ENCODE measurements around the gene EHBP1. TPM values are rescaled to one million over a fixed set of nuclear protein-coding genes. Genes with fewer than 3 reads are reported as not detected.

The EHBP1 gene
- total RNA-seq, 2 donors from 2014 or later: 22.4 to 22.9 TPM

- H3K27me3 ChIP-seq: no peaks in the 10 kb centered on the region
- H3K4me3 ChIP-seq: no peak overlapping the region
- peaks cover 9% of the 10 kb centered on the region for H3K36me3 ChIP-seq
- DNase-seq (ENCODE audit: low spot score): no peak
- H3K27ac ChIP-seq: no peak overlapping the region
- TF ChIP-seq CTCF (IDR thresholded peaks at IDR 0.05): no peak
- H3K9me3 ChIP-seq: no peaks in the 10 kb centered on the region
- H3K4me1 ChIP-seq: no peaks in the 10 kb centered on the region
These were observed 291.1 kb downstream of the EHBP1 start for GRCh38 chr2:62996534-62997186.

- H3K36me3 ChIP-seq: peaks cover 2% of the 10 kb centered on the region
- H3K9me3 ChIP-seq: no peaks in the 10 kb centered on the region
- no peaks in the 10 kb centered on the region for H3K27me3 ChIP-seq
- no peak overlapping the region for H3K4me3 ChIP-seq
- no peak for DNase-seq (ENCODE audit: low spot score)
- no peaks in the 10 kb centered on the region for H3K4me1 ChIP-seq
- H3K27ac ChIP-seq: no peak overlapping the region
- TF ChIP-seq CTCF (IDR thresholded peaks at IDR 0.05): no peak
These were observed 293.4 kb downstream of the EHBP1 start for GRCh38 chr2:62998949-62999348.

- TF ChIP-seq CTCF (IDR thresholded peaks at IDR 0.05): no peak
- Histone ChIP-seq H3K27me3 (no peaks in the 10 kb centered on the region), H3K4me3 (no peak overlapping the region), H3K36me3 (no peaks in the 10 kb centered on the region), H3K9me3 (no peaks in the 10 kb centered on the region), H3K27ac (no peak overlapping the region), H3K4me1 (no peaks in the 10 kb centered on the region)
- DNase-seq (ENCODE audit: low spot score): no peak
These were observed 294.4 kb downstream of the EHBP1 start for GRCh38 chr2:62999905-63000304.

GRCh38 chr2:63000801-63001200, 295.3 kb downstream of the EHBP1 start:
- no peaks in the 10 kb centered on the region for H3K9me3 ChIP-seq
- no peak overlapping the region for H3K27ac ChIP-seq
- H3K4me3 ChIP-seq: no peak overlapping the region
- H3K4me1 ChIP-seq: no peaks in the 10 kb centered on the region
- no peak for TF ChIP-seq CTCF (IDR thresholded peaks at IDR 0.05)
- H3K27me3 ChIP-seq: no peaks in the 10 kb centered on the region
- no peaks in the 10 kb centered on the region for H3K36me3 ChIP-seq
- DNase-seq (ENCODE audit: low spot score): no peak

- no peaks in the 10 kb centered on the region for H3K9me3 ChIP-seq
- no peak for TF ChIP-seq CTCF (IDR thresholded peaks at IDR 0.05)
- no peak for DNase-seq (ENCODE audit: low spot score)
- no peaks in the 10 kb centered on the region for H3K27me3 ChIP-seq
- no peaks in the 10 kb centered on the region for H3K36me3 ChIP-seq
- H3K27ac ChIP-seq: no peak overlapping the region
- H3K4me3 ChIP-seq: no peak overlapping the region
- H3K4me1 ChIP-seq: no peaks in the 10 kb centered on the region
These were observed 296.1 kb downstream of the EHBP1 start for GRCh38 chr2:63001576-63001975.

GRCh38 chr2:63003351-63003750, 297.8 kb downstream of the EHBP1 start:
- no peak overlapping the region for H3K4me3 ChIP-seq
- H3K9me3 ChIP-seq: no peaks in the 10 kb centered on the region
- no peak for TF ChIP-seq CTCF (IDR thresholded peaks at IDR 0.05)

More at GRCh38 chr2:63003351-63003750, 297.8 kb downstream of the EHBP1 start:
- Histone ChIP-seq H3K4me1 (no peaks in the 10 kb centered on the region), H3K36me3 (no peaks in the 10 kb centered on the region), H3K27me3 (no peaks in the 10 kb centered on the region), H3K27ac (no peak overlapping the region)
- DNase-seq (ENCODE audit: low spot score): no peak

All from right atrium auricular region (tissue), 2 donors.